HG03045 (cell line): ENCODE results near the gene SPG11.
"Not testable (repeated sequence)": the region's sequence is repeated elsewhere in the genome, so short reads cannot be mapped to it uniquely, and the experiment has no call there.

Experiments
- ATAC-seq: cut with Tn5 transposase; IDR thresholded peaks from one replicate; pipeline ENCODE4 v1.9.1; 2021; ENCODE audit warnings: mild to moderate bottlenecking, moderate library complexity; ENCODE audit not compliant: unreplicated experiment

SPG11 gene

GRCh38 chr15:44682809-44683682, 19.6 kb upstream of the SPG11 start:
- not testable (repeated sequence) for ATAC-seq

- no peak for ATAC-seq
Observed at GRCh38 chr15:44682211-44682610, 18.7 kb upstream of the SPG11 start.

GRCh38 chr15:44676676-44677075, 13.2 kb upstream of the SPG11 start:
- ATAC-seq, result no peak

GRCh38 chr15:44675911-44676310, 12.4 kb upstream of the SPG11 start:
- no peak for ATAC-seq

GRCh38 chr15:44673639-44674038, 10.2 kb upstream of the SPG11 start:
- ATAC-seq, result no peak

- no peak for ATAC-seq
Observed at GRCh38 chr15:44670087-44670950, 6.9 kb upstream of the SPG11 start.

GRCh38 chr15:44668921-44669320, 5.5 kb upstream of the SPG11 start:
- no peak for ATAC-seq

- ATAC-seq, result no peak
Observed at GRCh38 chr15:44667039-44667360, 3.5 kb upstream of the SPG11 start.

GRCh38 chr15:44666210-44667038, 3.0 kb upstream of the SPG11 start:
- ATAC-seq, result no peak

- ATAC-seq, result peak; percentile 52
Observed at GRCh38 chr15:44662478-44663409, 718 bp downstream of the SPG11 start.

- ATAC-seq, result no peak
Observed at GRCh38 chr15:44661576-44661975, 1.9 kb downstream of the SPG11 start.

- no peak for ATAC-seq
Observed at GRCh38 chr15:44659056-44659455, 4.4 kb downstream of the SPG11 start.

GRCh38 chr15:44657378-44657777, 6.1 kb downstream of the SPG11 start:
- ATAC-seq, result no peak

GRCh38 chr15:44656913-44657312, 6.5 kb downstream of the SPG11 start:
- no peak for ATAC-seq

GRCh38 chr15:44656298-44656697, 7.2 kb downstream of the SPG11 start:
- ATAC-seq, result no peak

GRCh38 chr15:44654858-44655257, 8.6 kb downstream of the SPG11 start:
- no peak for ATAC-seq

GRCh38 chr15:44647637-44648036, 15.8 kb downstream of the SPG11 start:
- no peak for ATAC-seq

GRCh38 chr15:44647036-44647435, 16.4 kb downstream of the SPG11 start:
- ATAC-seq, result no peak

- ATAC-seq, result no peak
Observed at GRCh38 chr15:44646460-44646859, 17.0 kb downstream of the SPG11 start.

GRCh38 chr15:44641651-44642050, 21.8 kb downstream of the SPG11 start:
- ATAC-seq, result no peak
